Stromal cell of bone marrow (primary cell): ENCODE measurements around the gene IGFBP7.
"Not testable (repeated sequence)": the region's sequence is repeated elsewhere in the genome, so short reads cannot be mapped to it uniquely, and the experiment has no call there.

Source experiments
- DNase-seq: peaks from one replicate; pipeline ENCODE4 v3.0.0-alpha.2; 2012; ENCODE audit warnings: low read depth

The IGFBP7 gene

GRCh38 chr4:57070461-57070860, 39.7 kb downstream of the IGFBP7 start:
- no peak for DNase-seq

- no peak for DNase-seq
These were observed 41.8 kb downstream of the IGFBP7 start for GRCh38 chr4:57068237-57068981.

DNA sequence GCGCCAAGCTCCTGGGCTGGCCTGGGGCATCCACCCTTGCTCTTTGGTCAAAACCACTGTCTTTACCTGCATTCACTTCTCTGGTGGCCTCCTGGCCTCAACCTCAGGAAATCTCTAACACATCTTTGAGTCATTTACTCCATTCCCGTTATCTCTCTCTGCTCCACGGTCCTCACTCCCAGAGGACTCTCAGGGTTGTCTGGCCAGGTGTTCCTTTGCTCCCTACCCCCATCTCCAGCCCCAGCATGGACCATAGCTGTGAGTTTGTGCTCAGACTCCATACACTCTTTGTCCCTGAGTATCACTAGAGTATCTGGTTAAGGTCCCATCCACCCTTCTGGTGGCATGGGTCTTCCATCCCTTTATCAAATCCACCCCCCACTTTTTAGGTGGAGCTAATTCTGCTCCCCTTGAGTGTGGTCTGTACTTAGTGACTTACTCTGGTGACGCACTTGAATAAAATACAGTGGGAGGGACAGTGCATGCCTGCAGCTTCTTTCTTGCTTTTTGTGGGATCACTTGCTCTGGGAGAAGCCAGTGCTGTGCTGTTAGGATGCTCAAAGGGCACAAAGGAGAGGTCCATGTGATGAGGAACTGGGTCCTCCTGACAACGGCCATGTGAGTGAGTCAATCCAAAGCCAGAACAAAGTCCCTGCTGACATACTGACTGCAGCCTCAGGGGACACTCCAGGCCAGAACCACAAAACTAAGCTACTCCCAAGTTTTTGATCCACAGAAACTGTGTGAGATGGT, 44.3 kb downstream of the IGFBP7 start:
- no peak for DNase-seq

GRCh38 chr4:57064811-57065711, 45.1 kb downstream of the IGFBP7 start:
- peak; percentile 89 for DNase-seq

DNA sequence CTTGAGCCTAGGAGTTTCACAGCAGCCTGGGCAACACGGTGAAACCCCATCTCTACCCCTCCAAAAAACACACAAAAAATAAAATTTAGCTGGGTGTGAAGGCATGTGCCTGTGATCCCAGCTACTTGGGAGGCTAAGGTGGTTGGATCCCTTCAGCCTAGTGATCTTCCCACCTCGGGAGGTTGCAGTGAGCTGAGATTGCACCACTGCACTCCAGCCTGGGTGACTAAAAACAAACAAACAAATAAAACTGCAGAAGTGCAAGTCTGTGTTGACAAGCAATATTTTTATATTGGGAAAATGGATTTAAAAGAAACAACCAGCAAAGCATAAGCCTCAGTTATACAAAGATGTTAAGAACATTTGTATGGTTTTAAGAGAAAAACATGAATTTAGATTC, 46.1 kb downstream of the IGFBP7 start:
- no peak for DNase-seq

DNA sequence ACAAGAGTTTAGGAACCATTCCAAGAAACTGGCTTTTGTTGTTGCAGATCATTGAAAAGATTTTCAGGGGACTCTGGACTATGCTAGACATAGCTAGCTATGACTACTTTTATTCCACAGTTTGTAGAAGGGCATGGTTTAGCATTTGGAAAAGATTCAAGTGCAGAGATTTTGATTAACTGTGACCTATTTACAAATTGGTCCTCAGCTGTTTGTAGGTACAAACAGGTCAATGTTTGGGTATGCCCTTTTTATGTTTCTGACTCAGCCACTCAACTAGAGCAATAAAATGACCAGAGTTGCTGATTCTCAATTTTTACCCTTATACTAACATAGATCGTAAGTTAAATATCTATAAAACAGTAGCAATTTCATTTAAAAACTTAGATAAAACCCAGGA, 46.7 kb downstream of the IGFBP7 start:
- no peak for DNase-seq

DNA sequence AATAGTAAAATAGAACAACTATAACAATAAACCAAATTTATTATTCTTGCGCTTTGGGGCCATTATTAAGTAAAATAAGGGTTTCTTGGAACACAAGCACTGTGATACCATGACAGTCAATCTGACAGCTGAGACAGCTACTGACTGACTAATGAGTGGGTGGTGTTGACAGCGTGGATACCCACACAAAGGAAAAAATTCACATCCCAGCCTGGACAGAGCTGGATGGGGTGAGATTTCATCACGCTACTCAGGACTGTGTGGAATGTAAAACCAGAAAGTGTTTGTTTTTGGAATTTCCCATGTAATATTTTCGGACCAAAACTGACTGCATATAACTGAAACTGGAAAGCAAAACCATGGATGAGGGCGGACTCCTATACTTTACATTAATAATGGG, 48.8 kb downstream of the IGFBP7 start:
- no peak for DNase-seq

DNA sequence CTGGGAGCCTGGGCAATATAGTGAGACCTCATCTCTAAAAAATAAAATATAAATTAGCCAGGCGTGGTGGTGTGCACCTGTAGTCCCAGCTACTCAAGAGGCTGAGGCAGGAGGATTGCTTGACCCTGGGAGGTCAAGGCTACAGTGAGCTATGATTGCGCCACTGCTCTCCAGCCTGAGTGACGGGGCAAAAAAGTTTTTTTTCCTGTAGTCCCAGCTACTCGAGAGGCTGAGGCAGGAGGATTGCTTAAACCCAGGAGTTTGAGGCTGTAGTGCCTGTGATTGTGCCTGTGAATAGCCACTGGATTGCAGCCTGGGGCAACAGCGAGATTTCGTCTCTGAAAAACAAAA, 49.5 kb downstream of the IGFBP7 start:
- DNase-seq = not testable (repeated sequence)

- no peak for DNase-seq
These were observed 50.1 kb downstream of the IGFBP7 start for GRCh38 chr4:57059890-57060716.

GRCh38 chr4:57055886-57056285, 54.3 kb downstream of the IGFBP7 start:
- no peak for DNase-seq

DNA sequence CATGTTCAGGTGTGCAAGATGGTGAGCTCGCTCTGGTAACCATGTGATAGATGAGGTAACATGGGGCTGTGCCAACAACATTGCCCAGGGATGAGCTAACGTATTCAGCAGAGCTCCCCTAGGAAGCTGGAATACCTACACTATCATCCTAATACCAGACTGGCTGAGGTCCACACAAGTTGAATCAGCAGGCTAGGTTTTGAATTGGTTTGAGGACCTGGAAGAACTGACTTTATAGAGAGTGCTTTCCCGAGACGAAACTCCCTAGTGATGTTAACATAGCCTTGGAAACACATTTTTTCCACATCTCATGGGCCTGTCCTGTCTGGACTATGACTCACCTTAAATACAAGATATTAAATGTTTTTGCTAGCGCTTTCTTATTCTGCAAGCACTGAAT, 56.7 kb downstream of the IGFBP7 start:
- peak; percentile 50 for DNase-seq

- no peak for DNase-seq
These were observed 58.7 kb downstream of the IGFBP7 start for GRCh38 chr4:57051524-57051923.

GRCh38 chr4:57051095-57051494, 59.1 kb downstream of the IGFBP7 start:
- no peak for DNase-seq

- DNase-seq = no peak
These were observed 61.4 kb downstream of the IGFBP7 start for GRCh38 chr4:57048590-57049304.

DNA sequence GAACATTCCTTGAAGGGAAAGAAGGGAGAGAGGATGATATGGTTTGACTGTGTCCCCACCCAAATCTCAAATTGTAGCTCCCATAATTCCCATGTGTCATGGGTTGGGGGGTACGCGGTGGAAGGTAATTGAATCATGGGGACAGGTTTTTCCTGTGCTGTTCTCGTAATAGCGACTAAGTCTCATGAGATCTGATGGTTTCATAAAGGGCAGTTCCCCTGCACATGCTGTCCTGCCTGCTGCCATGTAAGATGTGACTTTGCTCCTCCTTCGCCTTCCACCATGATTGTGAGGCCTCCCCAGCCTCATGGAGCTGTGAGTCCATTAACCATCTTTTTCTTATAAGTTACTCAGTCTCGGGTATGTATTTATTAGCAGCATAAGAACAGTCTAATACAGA, 63.1 kb downstream of the IGFBP7 start:
- DNase-seq = not testable (repeated sequence)

DNA sequence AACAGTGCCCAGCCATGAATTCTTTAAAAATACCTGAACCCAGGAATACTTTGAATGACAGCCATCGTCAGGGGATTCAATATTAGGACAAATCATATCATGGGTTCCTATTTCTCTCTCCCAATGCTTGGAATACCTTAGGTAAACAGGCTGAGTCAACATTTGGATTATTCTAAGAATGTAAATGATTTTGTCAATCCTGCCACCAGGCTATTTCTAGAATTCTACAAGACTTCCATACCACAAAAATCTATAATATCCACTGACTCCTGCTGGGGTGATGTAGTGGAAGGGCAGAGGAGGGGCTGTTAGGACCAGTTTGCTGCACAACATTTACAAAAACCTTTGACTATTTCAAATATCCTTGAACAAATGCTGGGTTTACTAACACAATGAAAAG, 65.2 kb downstream of the IGFBP7 start:
- no peak for DNase-seq

DNA sequence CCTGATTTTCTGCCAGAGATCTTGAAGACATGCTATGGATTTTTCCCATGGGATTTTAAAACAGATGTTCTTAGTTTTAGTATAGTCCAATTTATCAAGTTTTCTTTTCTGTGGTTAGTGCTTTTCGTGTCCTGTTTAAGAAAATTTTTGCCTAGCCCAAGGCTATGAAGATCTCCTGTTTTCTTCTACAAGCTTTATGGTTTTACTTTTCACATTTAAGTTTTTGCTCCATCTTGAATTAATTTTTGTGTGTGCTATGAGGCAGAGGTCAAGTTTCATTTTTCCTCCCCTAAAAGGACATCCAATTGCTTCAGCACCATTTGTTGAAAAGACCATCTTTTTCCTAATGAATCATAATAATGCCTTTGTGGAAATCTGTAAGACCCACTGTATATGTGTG, 65.9 kb downstream of the IGFBP7 start:
- no peak for DNase-seq

- DNase-seq = peak; percentile 69
These were observed 66.6 kb downstream of the IGFBP7 start for GRCh38 chr4:57043347-57044251.

- DNase-seq = peak; percentile 70
These were observed 67.4 kb downstream of the IGFBP7 start for GRCh38 chr4:57042711-57043169.

DNA sequence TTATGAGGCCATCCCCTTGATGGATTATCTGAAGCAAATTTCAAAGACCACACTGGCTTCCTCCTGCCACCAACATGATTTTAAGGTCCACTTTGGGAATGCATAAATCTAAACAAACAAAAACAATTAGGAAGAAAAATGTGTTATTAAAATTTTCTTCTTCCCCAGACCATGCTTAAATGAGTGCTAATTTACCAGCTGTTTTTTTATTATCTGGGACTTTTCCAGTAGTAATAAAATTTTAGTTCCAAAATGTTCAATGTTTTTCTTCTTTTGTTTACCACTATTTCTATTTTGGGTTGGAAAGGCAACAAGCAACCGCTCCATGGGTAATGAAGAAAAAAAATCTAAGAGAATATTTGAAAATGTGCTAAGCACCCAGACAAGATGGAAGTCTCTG, 69.2 kb downstream of the IGFBP7 start:
- no peak for DNase-seq
